ENCODE results near the gene CTRB1. TPM values are rescaled to one million over a fixed set of nuclear protein-coding genes. Genes with fewer than 3 reads are reported as not detected.

CTRB1 gene
- total RNA-seq = not detected in 2 replicates

GRCh38 chr16:75218256-75219076 is at the start of gene CTRB1:
TSS of gene CTRB1 (plus strand) at chr16:75218988. CDS start at chr16:75219008, 20 bp downstream.

DNA sequence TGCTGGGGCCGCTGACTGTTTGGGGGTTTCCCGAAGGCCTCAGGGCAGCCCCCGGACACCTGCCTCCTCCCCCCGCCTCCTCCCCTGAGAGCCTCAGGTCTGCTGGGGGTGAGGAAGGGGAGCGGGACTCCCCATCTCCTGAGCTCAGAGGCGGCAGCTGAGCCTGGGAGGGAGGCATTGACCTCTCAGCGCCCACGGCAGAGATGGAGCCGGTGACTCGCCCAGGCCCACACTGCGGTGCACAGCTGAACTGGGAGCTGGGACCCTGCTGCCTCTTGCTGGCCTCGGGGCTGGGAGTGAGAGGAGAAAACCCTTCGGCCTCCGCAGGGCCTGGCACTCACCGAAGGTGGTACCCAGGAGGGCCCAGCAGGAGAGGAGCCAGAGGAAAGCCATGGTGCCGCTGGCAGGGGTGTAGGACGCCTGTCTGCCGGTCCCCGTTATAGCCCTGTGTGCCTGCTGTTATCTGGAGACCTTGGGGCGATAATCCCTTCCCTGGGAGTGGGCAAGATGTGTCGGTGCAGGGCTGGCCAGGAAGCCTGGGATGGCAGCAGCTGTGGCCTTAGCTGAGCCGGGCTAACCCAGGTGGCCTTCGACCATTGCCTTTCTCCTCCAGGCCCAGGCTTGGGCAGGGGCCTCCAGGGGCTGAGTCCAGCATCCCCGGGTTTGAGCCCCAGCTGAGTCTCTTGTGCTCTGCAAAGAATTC is 11.9 kb upstream of the CTRB1 start, which contains the start of gene CTRB2:
Gene CTRB2, minus strand, starts transcription at position 413 of the 703 bp plus-strand sequence. Its CDS starts 20 bp downstream, at position 393.

DNA sequence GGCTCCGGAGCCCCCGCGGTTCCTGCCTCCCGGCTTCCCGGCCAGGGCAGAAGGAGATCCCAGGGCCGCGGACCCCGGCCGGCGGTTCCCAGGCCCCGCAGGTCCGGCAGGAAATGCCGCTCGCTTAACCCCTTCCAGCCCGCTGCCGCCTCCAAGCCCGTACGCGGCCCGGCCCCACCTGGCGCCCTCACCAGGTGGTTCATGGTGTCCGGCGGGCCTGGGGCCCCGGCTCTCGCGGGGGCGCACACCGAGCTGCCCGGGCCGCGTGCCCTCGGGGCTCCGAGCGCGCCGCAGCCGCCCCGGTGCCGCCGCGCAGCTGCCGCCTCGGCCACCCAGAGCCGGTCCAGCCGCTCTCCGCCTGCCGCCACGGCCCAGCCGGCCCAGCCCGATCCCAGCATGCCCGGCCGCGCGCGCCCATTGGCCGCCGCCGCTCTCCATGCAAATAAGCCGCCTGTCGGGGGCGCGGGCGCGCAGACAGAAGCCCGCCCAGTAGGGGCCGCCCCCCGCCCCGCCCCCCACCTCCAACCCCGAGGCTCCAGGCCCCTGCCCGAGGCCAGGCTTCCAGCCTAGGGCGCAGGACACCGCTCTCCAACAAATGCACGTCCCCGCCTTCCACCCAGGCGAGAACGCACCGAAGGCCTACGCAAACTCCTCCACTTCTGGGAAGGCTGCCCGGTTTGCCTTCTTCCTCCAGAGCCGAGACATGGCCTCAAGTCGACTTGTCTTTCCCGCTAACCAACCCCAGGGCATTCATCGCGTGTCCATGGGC is 32.7 kb downstream of the CTRB1 start, which contains the start of gene BCAR1:
Gene BCAR1, minus strand, starts transcription at position 345 of the 769 bp plus-strand sequence. Its CDS starts 142 bp downstream, at position 203.

Other genes with a start within 250 kb of the CTRB1 start
- gene WDR59, start 233.9 kb upstream of the CTRB1 start, total RNA-seq = 16.5 and 19.0 TPM in 2 replicates
- gene ZNRF1, start 220.0 kb upstream of the CTRB1 start, total RNA-seq = 15.4 and 19.2 TPM in 2 replicates
- gene LDHD, start 102.2 kb upstream of the CTRB1 start, total RNA-seq = 0.39 and 1.1 TPM in 2 replicates
- 10.3 and 12.1 TPM in 2 replicates for gene ZFP1, start 70.5 kb upstream of the CTRB1 start, total RNA-seq
- not detected in 2 replicates for gene CTRB2, start 11.8 kb upstream of the CTRB1 start, total RNA-seq
- 37.8 and 42.4 TPM in 2 replicates for gene BCAR1, start 32.6 kb downstream of the CTRB1 start, total RNA-seq
- gene CFDP1, start 214.5 kb downstream of the CTRB1 start, total RNA-seq = 37.7 and 42.6 TPM in 2 replicates
- gene TMEM170A, start 245.7 kb downstream of the CTRB1 start, total RNA-seq = 9.2 and 18.2 TPM in 2 replicates